Right lobe of liver (tissue), 6 donors: ENCODE measurements around the gene ATCAY. TPM values are rescaled to one million over a fixed set of nuclear protein-coding genes. Genes with fewer than 3 reads are reported as not detected.

Source experiments
- ATAC-seq, 4 donors: fragments of 200-7000 bp; cut with Tn5 transposase; one replicate each; pipeline ENCODE4 v1.9.1; 2020; ENCODE audit warnings: mild to moderate bottlenecking in 4 of 4, moderate library complexity in 4 of 4
- DNase-seq, 3 donors: peaks; one replicate each; pipeline ENCODE4 v3.0.0-alpha.2; 2020
- H3K27ac ChIP-seq, 3 donors: fragments of 200-600 bp; one replicate each; pipeline ENCODE4 v1.8.0; 2022
- H3K27me3 ChIP-seq, 2 donors: fragments of 200-600 bp; one replicate each; pipeline ENCODE4 v1.8.0; 2022
- H3K36me3 ChIP-seq, 4 donors: fragments of 200-600 bp; sonication (generic) in 1 of 4; one replicate each; pipeline versions ENCODE4 v1.5.1 to v1.8.0; 2017 to 2022; ENCODE audit warnings: control low read depth in 1 of 4
- H3K4me1 ChIP-seq, 4 donors: fragments of 200-600 bp; sonication (generic) in 1 of 4; one replicate each; pipeline versions ENCODE4 v1.5.1 to v1.8.0; 2017 to 2022; ENCODE audit warnings: control low read depth in 1 of 4
- H3K4me3 ChIP-seq, 3 donors: fragments of 200-600 bp; one replicate each; pipeline ENCODE4 v1.8.0; 2022
- H3K9me3 ChIP-seq, 4 donors: fragments of 200-600 bp; sonication (generic) in 1 of 4; one replicate each; pipeline versions ENCODE4 v1.5.1 to v1.8.0; 2017 to 2022; ENCODE audit warnings: control low read depth in 1 of 4
- POLR2A ChIP-seq: fragments of 450-650 bp; IDR thresholded peaks from one replicate; pipeline ENCODE4 v1.6.1; 2017; ENCODE audit warnings: antibody characterized with exemption, mild to moderate bottlenecking
- WGBS: methylation state at CpG from one replicate; pipeline ENCODE4 v1.1.6; 2018; ENCODE audit warnings: low coverage, low lambda C conversion rate; ENCODE audit not compliant: insufficient coverage; ENCODE audit errors: missing lambda C conversion rate; 5-methylcytosine and 5-hydroxymethylcytosine counted together
- intact Hi-C, 2 donors: fragments of 100-400 bp; cut with DNase I; formaldehyde crosslinking; loops; one replicate each; pipeline versions ENCODE4 v1.11.2 to v1.14.1; 2022
- microRNA counts: library from miRNA; unstranded; fragments of <30 nt; microRNA quantifications from one replicate; lab custom pipeline; 2016
- microRNA-seq, 2 donors: library from miRNA; unstranded; fragments of <30 nt; microRNA quantifications; one replicate each; pipeline ENCODE4, GENCODE V29; 2019 to 2020
- small RNA-seq, 2 experiments: library from RNA; depleted of rRNA; stranded (forward); fragments of <200 nt; gene quantifications; one replicate each; pipeline ENCODE3, GENCODE V24; 2016
- total RNA-seq, 6 experiments: library from RNA; depleted of rRNA in 2 of 6; stranded (reverse); fragments of >200 nt in 2 of 6; fragmentation: NEBNext Ultra II Directional in 3 of 6; extraction: Animal tissue kit (Norgen Biotek cat#: 25700) in 3 of 6; gene quantifications; one replicate each; pipeline versions ENCODE4 v1.1.0 to v1.2.4, GENCODE V29; 2016 to 2023
- TF ChIP-seq, protein P1 (sequence below), 4 donors: fragments of 200-600 bp in 3 of 4; fragments of 450-650 bp in 1 of 4; IDR thresholded peaks; one replicate each; pipeline versions ENCODE4 v1.5.1 to v1.8.0; 2016 to 2022; ENCODE audit warnings: antibody characterized with exemption in 4 of 4, mild to moderate bottlenecking in 2 of 4
- donor health status: DM: no; HTN: yes; CAD: no.
- donor health status: DM: no; HTN: no; CAD: no.
- donor health status: DM: no; HTN: no; CAD: no.
- donor health status: DM: no; HTN: yes; CAD: no.
- donor health status: DM: no; HTN: yes; CAD: no.

The ATCAY gene
- total RNA-seq, 6 experiments from 2014 or later: not detected

- H3K27me3 ChIP-seq: no peaks in the 10 kb centered on the region
- under 1% methylated on average over 38 of the region's 73 CpGs for WGBS
- H3K4me1 ChIP-seq: peaks cover 0 to 18% (median 7%) of the 10 kb centered on the region in 4 donors
- DNase-seq (peak; percentile 98 to 99 (median 98)), ATAC-seq (peak; percentile 84 to 95 (median 94))
- TF ChIP-seq POLR2A: peak; percentile 97
- TF ChIP-seq, protein P1, sequence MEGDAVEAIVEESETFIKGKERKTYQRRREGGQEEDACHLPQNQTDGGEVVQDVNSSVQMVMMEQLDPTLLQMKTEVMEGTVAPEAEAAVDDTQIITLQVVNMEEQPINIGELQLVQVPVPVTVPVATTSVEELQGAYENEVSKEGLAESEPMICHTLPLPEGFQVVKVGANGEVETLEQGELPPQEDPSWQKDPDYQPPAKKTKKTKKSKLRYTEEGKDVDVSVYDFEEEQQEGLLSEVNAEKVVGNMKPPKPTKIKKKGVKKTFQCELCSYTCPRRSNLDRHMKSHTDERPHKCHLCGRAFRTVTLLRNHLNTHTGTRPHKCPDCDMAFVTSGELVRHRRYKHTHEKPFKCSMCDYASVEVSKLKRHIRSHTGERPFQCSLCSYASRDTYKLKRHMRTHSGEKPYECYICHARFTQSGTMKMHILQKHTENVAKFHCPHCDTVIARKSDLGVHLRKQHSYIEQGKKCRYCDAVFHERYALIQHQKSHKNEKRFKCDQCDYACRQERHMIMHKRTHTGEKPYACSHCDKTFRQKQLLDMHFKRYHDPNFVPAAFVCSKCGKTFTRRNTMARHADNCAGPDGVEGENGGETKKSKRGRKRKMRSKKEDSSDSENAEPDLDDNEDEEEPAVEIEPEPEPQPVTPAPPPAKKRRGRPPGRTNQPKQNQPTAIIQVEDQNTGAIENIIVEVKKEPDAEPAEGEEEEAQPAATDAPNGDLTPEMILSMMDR (IDR thresholded peaks at IDR 0.05): peak in 1 of 4 donors; percentile 39
- peaks cover 0 to 26% (median 8%) of the 10 kb centered on the region in 4 donors for H3K36me3 ChIP-seq
- H3K9me3 ChIP-seq: no peaks in the 10 kb centered on the region
- intact Hi-C loops: no loop called here
- peak within 1 kb of the TSS; percentile 88 to 91 (median 88) for H3K27ac ChIP-seq
- peak within 1 kb of the TSS; percentile 80 to 94 (median 83) for H3K4me3 ChIP-seq
Observed at GRCh38 chr19:3970808-3971598, 90.5 kb downstream of the ATCAY start, which contains the start of gene DAPK3. DAPK3 (minus strand) TSS chr19:3971099; CDS start chr19:3969735, 1,364 bp downstream.

- H3K4me1 ChIP-seq: peaks cover 0 to 3% (median under 1%) of the 10 kb centered on the region in 4 donors
- intact Hi-C loops: no loop called here
- no peak for TF ChIP-seq POLR2A
- TF ChIP-seq, protein P1 (IDR thresholded peaks at IDR 0.05): no peak
- DNase-seq (no peak), ATAC-seq (no peak)
- WGBS: 89% methylated on average over 3 of the region's 8 CpGs
- H3K9me3 ChIP-seq: no peaks in the 10 kb centered on the region
- H3K4me3 ChIP-seq: no peak overlapping the region
- H3K27ac ChIP-seq: no peak overlapping the region
- H3K36me3 ChIP-seq: peaks cover 35 to 52% (median 44%) of the 10 kb centered on the region in 4 donors
- no peaks in the 10 kb centered on the region for H3K27me3 ChIP-seq
Observed at GRCh38 chr19:3975144-3975543, 94.7 kb downstream of the ATCAY start.

DNA sequence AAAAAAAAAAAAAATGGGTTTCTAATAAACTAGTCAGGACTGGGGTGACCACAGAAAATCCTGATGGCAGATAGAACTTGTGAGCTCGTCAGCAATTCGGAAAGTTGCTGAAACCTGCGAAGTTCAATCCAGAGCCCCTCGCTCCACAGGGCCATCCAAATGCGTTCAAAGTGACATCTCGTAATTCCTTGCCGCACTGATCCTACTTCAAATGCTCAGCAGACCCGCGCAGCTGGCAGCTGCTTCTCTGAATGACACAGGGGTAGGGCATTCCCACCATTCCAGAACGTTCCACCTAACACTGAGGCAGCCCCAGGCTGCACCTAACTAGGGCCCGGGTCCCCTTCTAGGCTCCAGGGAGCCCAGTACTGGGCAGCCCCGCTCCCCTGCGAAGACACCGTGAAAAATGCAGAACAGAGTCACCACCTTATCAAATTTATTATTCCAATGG lies 95.2 kb downstream of the ATCAY start:
- Histone ChIP-seq H3K27ac (no peak overlapping the region), H3K4me1 (no peaks in the 10 kb centered on the region), H3K4me3 (no peak overlapping the region), H3K36me3 (peaks cover 41 to 58% (median 50%) of the 10 kb centered on the region in 4 donors), H3K27me3 (no peaks in the 10 kb centered on the region), H3K9me3 (no peaks in the 10 kb centered on the region)
- ATAC-seq (no peak), DNase-seq (no peak)
- WGBS: 85% methylated on average over 9 of the region's 14 CpGs
- TF ChIP-seq, protein P1 (IDR thresholded peaks at IDR 0.05): no peak
- TF ChIP-seq POLR2A: no peak
- intact Hi-C loops: no loop called here

DNA sequence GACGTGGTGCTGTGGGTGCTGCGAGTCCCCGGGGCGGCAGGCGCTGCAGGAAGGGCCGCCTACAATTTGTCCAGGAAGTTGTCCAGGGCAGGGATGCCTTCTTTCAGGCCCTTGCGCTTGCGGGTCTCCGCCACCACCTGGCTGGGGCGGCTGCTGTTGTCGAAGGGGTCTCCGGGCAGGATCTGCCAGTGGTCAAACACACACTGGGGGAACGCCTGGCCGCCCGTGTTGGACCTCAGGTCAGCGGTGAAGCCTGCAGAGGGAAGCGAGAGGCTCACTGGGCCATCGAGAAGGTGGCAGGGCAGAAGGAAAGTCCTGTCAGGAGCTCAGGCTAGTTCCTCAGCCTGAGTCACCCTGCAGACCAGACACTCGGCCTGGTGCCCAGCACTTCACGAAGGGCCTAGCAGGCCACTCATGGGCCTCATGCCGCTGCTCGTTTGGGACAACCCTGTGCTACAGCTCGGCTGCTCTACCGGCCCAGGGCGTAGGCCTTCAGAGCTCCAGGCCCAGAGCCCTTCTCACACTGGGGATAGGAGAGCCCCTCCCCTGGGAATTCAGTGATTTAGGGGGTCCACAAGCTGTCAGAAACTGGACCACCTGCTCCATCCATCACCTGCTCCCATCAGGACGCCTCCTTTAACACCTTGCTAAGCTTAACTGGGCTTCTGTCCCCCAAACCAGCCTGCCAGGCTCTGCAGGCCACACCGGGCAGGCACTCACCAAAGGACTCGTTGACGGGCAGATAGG lies 96.2 kb downstream of the ATCAY start:
- DNase-seq: peak in 2 of 3 donors; percentile 47 to 57
- WGBS: 100% methylated on average over 1 of the region's 29 CpGs
- TF ChIP-seq, protein P1 (IDR thresholded peaks at IDR 0.05): no peak
- no peak for TF ChIP-seq POLR2A

More for the DNA sequence above, 96.2 kb downstream of the ATCAY start:
- ATAC-seq: peak in 1 of 4 donors; percentile 34
- no peaks in the 10 kb centered on the region for H3K9me3 ChIP-seq
- peaks cover 51 to 68% (median 59%) of the 10 kb centered on the region in 4 donors for H3K36me3 ChIP-seq
- no peak overlapping the region for H3K27ac ChIP-seq
- intact Hi-C loops: no loop called here
- no peak overlapping the region for H3K4me3 ChIP-seq
- no peaks in the 10 kb centered on the region for H3K4me1 ChIP-seq
- no peaks in the 10 kb centered on the region for H3K27me3 ChIP-seq

MicroRNA genes within 50 kb of the gene (microRNA counts, 767-probe panel; counts per million panel counts)
- 237 counts per million for microRNA hsa-miR-637 (lab: Ali Mortazavi, UCI)

Small RNA genes lying within 50 kb of the gene (microRNA-seq; reads per million reads assigned to microRNA genes)
- 0 reads per million in 2 donors for gene MIR637

Small RNA genes lying within 50 kb of the gene (small RNA-seq; reads per million reads assigned to genes)
- 0 reads per million in 2 experiments for gene RN7SL202P

Other genes with a start within 250 kb of the ATCAY start
- 1 to 10 TPM; 5.3 to 9.8 (median 7.6) TPM for gene PIP5K1C, start 180.2 kb upstream of the ATCAY start, total RNA-seq
- 10 to 100 TPM in 5 of 6 experiments, 1 to 10 TPM in 1; 7.9 to 27.0 (median 16.5) TPM for gene TJP3, start 172.3 kb upstream of the ATCAY start, total RNA-seq
- 10 to 100 TPM; 10.1 to 24.1 (median 12.6) TPM for gene APBA3, start 119.0 kb upstream of the ATCAY start, total RNA-seq
- gene MRPL54, start 118.0 kb upstream of the ATCAY start, total RNA-seq: 10 to 100 TPM; 52.5 to 81.2 (median 61.9) TPM
- gene RAX2, start 108.5 kb upstream of the ATCAY start, total RNA-seq: not detected
- 1 to 10 TPM in 3 of 6 experiments, under 1 TPM in 3; 0.49 to 2.5 (median 0.90) TPM for gene MATK, start 94.3 kb upstream of the ATCAY start, total RNA-seq
- not detected for gene ZFR2, start 11.6 kb upstream of the ATCAY start, total RNA-seq
- gene NMRK2, start 52.4 kb downstream of the ATCAY start, total RNA-seq: under 1 TPM in 1 of 6 experiments, not detected in 5; 0.17 TPM
- gene DAPK3, start 90.4 kb downstream of the ATCAY start, total RNA-seq: 10 to 100 TPM; 13.1 to 63.7 (median 24.9) TPM
- 1,000 to 10,000 TPM in 4 of 6 experiments, 100 to 1,000 TPM in 2; 933 to 1,231 (median 1,031) TPM for gene EEF2, start 104.8 kb downstream of the ATCAY start, total RNA-seq
- gene PIAS4, start 127.1 kb downstream of the ATCAY start, total RNA-seq: 10 to 100 TPM in 5 of 6 experiments, 1 to 10 TPM in 1; 9.9 to 20.0 (median 14.9) TPM
- 10 to 100 TPM; 19.0 to 38.5 (median 27.7) TPM for gene ZBTB7A, start 186.2 kb downstream of the ATCAY start, total RNA-seq
- gene MAP2K2, start 243.4 kb downstream of the ATCAY start, total RNA-seq: 10 to 100 TPM; 50.2 to 75.7 (median 59.8) TPM